Measurements from ENCODE around the gene ZNF267.

ZNF267 gene

GRCh38 chr16:31870809-31871208 is 2.8 kb upstream of the ZNF267 start:
- peak overlapping the region; percentile 8; the same call in 1 of the 2 replicates for H3K27ac ChIP-seq (ENCODE audit: low read length)

DNA sequence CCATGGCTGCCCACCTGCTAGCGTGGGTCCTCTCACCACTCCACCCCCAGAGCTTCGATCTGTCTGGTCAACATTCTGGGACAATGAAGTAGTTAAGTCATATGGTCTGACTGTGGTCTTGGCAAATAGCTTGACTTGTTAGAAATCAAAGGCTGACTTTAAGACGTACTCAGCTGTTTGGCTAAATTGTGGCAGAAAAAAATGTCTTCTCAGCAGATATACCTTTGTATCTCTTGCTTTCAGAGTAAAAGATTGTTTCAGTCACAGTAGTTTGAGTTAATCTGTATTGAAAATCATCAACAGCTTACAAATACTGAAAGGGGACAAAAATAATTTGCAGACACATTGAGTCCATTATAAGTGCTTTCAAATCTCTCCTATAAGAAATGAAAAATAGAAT is 2.1 kb upstream of the ZNF267 start:
- ATAC-seq (ENCODE audit: insufficient read depth, low read depth), result no peak
- no peak overlapping the region for H3K9ac ChIP-seq (ENCODE audit: low read depth, low read length)

More at GRCh38 chr16:31870809-31871208, 2.8 kb upstream of the ZNF267 start:
- peaks cover 41% of the 10 kb centered on the region for H3K4me1 ChIP-seq (ENCODE audit: insufficient read depth, low read length)
- H3K9me3 ChIP-seq (ENCODE audit: insufficient read depth, low read length, severe bottlenecking), result no peaks in the 10 kb centered on the region
- TF ChIP-seq EZH2 (IDR thresholded peaks at IDR 0.05; ENCODE audit: borderline replicate concordance, low read depth, low read length, severe bottlenecking), result no peak
- TF ChIP-seq CTCF (IDR thresholded peaks at IDR 0.05; ENCODE audit: borderline replicate concordance, extremely low read depth, low read length, poor library complexity, severe bottlenecking), result no peak
- no peak overlapping the region for H3K4me2 ChIP-seq (ENCODE audit: insufficient read depth, low read length)
- H2AFZ ChIP-seq (ENCODE audit: low read depth, low read length), result no peak overlapping the region; the same call in 1 of the 2 replicates
- peaks cover 26% of the 10 kb centered on the region for H3K79me2 ChIP-seq (ENCODE audit: insufficient read depth, low read length)
- H4K20me1 ChIP-seq (ENCODE audit: insufficient read depth, low read length), result peaks cover 11% of the 10 kb centered on the region
- H3K27me3 ChIP-seq (ENCODE audit: insufficient read depth, low read length, poor library complexity), result no peaks in the 10 kb centered on the region
- no peak overlapping the region for H3K9ac ChIP-seq (ENCODE audit: low read depth, low read length)
- H3K4me3 ChIP-seq (ENCODE audit: low read depth in 1 of 2, low read length in 2 of 2), result no peak overlapping the region
- no peak for ATAC-seq (ENCODE audit: insufficient read depth, low read depth)
- peaks cover 10% of the 10 kb centered on the region; the same call in 1 of the 2 replicates for H3K36me3 ChIP-seq (ENCODE audit: insufficient read depth, low read length)
- DNase-seq, result no peak

GRCh38 chr16:31872201-31872600 is 1.4 kb upstream of the ZNF267 start:
- Histone ChIP-seq H3K4me2 (ENCODE audit: insufficient read depth, low read length) (no peak overlapping the region), H3K9me3 (ENCODE audit: insufficient read depth, low read length, severe bottlenecking) (no peaks in the 10 kb centered on the region), H3K27ac (ENCODE audit: low read length) (no peak overlapping the region), H2AFZ (ENCODE audit: low read depth, low read length) (no peak overlapping the region; the same call in 1 of the 2 replicates), H3K9ac (ENCODE audit: low read depth, low read length) (no peak overlapping the region), H3K79me2 (ENCODE audit: insufficient read depth, low read length) (peaks cover 40% of the 10 kb centered on the region), H3K36me3 (ENCODE audit: insufficient read depth, low read length) (peaks cover 23% of the 10 kb centered on the region), H3K4me1 (ENCODE audit: insufficient read depth, low read length) (peaks cover 55% of the 10 kb centered on the region), H3K4me3 (ENCODE audit: low read depth in 1 of 2, low read length in 2 of 2) (no peak overlapping the region), H4K20me1 (ENCODE audit: insufficient read depth, low read length) (peaks cover 23% of the 10 kb centered on the region), H3K27me3 (ENCODE audit: insufficient read depth, low read length, poor library complexity) (no peaks in the 10 kb centered on the region)
- ATAC-seq (ENCODE audit: insufficient read depth, low read depth), result no peak
- DNase-seq, result no peak
- TF ChIP-seq CTCF (IDR thresholded peaks at IDR 0.05; ENCODE audit: borderline replicate concordance, extremely low read depth, low read length, poor library complexity, severe bottlenecking), result no peak
- TF ChIP-seq EZH2 (IDR thresholded peaks at IDR 0.05; ENCODE audit: borderline replicate concordance, low read depth, low read length, severe bottlenecking), result no peak

More for the DNA sequence above, 2.1 kb upstream of the ZNF267 start:
- TF ChIP-seq CTCF (IDR thresholded peaks at IDR 0.05; ENCODE audit: borderline replicate concordance, extremely low read depth, low read length, poor library complexity, severe bottlenecking) (no peak), EZH2 (IDR thresholded peaks at IDR 0.05; ENCODE audit: borderline replicate concordance, low read depth, low read length, severe bottlenecking) (no peak)
- Histone ChIP-seq H2AFZ (ENCODE audit: low read depth, low read length) (no peak overlapping the region), H3K4me3 (ENCODE audit: low read depth in 1 of 2, low read length in 2 of 2) (no peak overlapping the region), H3K79me2 (ENCODE audit: insufficient read depth, low read length) (peaks cover 33% of the 10 kb centered on the region), H3K27ac (ENCODE audit: low read length) (no peak overlapping the region), H3K9me3 (ENCODE audit: insufficient read depth, low read length, severe bottlenecking) (no peaks in the 10 kb centered on the region), H3K27me3 (ENCODE audit: insufficient read depth, low read length, poor library complexity) (no peaks in the 10 kb centered on the region), H3K4me2 (ENCODE audit: insufficient read depth, low read length) (no peak overlapping the region), H3K36me3 (ENCODE audit: insufficient read depth, low read length) (peaks cover 16% of the 10 kb centered on the region), H4K20me1 (ENCODE audit: insufficient read depth, low read length) (peaks cover 16% of the 10 kb centered on the region), H3K4me1 (ENCODE audit: insufficient read depth, low read length) (peaks cover 48% of the 10 kb centered on the region)
- DNase-seq, result no peak
